Glomerular endothelial cell (primary cell): ENCODE measurements around the gene RBCK1. TPM values are rescaled to one million over a fixed set of nuclear protein-coding genes. Genes with fewer than 3 reads are reported as not detected.
A peak's percentile ranks its signal among the peaks of the same experiment; 100 is the strongest.
"Not testable (repeated sequence)": the region's sequence is repeated elsewhere in the genome, so short reads cannot be mapped to it uniquely, and the experiment has no call there.

Source experiments
- DNase-seq: peaks from one replicate; pipeline ENCODE4 v3.0.0-alpha.2; 2011; ENCODE audit warnings: low read depth, low spot score; ENCODE audit errors: extremely low read depth
- total RNA-seq: library from RNA; depleted of rRNA; stranded (reverse); fragments of >200 nt; gene quantifications from 2 replicates; pipeline ENCODE4 v1.2.3, GENCODE V29; 2015

RBCK1 gene
- total RNA-seq, result 118 and 144 TPM in 2 replicates

- DNase-seq, result no peak
Observed at GRCh38 chr20:407953-408842, at the start of gene RBCK1. Gene RBCK1, plus strand, starts transcription at chr20:408299. Its CDS starts 459 bp downstream, at chr20:408758.

- no peak for DNase-seq
Observed at GRCh38 chr20:358891-359555, 49.1 kb upstream of the RBCK1 start.

- no peak for DNase-seq
Observed at GRCh38 chr20:361561-361960, 46.5 kb upstream of the RBCK1 start.

- no peak for DNase-seq
Observed at GRCh38 chr20:362271-363254, 45.5 kb upstream of the RBCK1 start.

- DNase-seq, result no peak
Observed at GRCh38 chr20:363319-364078, 44.6 kb upstream of the RBCK1 start.

GRCh38 chr20:364905-365794 lies 42.9 kb upstream of the RBCK1 start:
- DNase-seq, result no peak

GRCh38 chr20:366041-366718 lies 41.9 kb upstream of the RBCK1 start:
- DNase-seq, result no peak

- no peak for DNase-seq
Observed at GRCh38 chr20:366719-367485, 41.2 kb upstream of the RBCK1 start.

GRCh38 chr20:367486-367887 lies 40.6 kb upstream of the RBCK1 start:
- no peak for DNase-seq

- no peak for DNase-seq
Observed at GRCh38 chr20:368915-369314, 39.2 kb upstream of the RBCK1 start.

- no peak for DNase-seq
Observed at GRCh38 chr20:370151-370600, 37.9 kb upstream of the RBCK1 start.

GRCh38 chr20:370977-371754 lies 36.9 kb upstream of the RBCK1 start:
- DNase-seq, result no peak

GRCh38 chr20:371755-372542 lies 36.1 kb upstream of the RBCK1 start:
- DNase-seq, result peak; percentile 68

- DNase-seq, result not testable (repeated sequence)
Observed at GRCh38 chr20:372543-373082, 35.5 kb upstream of the RBCK1 start.

GRCh38 chr20:373171-373890 lies 34.8 kb upstream of the RBCK1 start:
- peak; percentile 77 for DNase-seq
